Stimulated activated CD8-positive, alpha-beta memory T cell treated with anti-CD3 and anti-CD28 coated beads, Interleukin-7, amount 100 ng/mL, for 24 hours (primary cell): Measurements from ENCODE around the gene CHTOP.

ENCODE experiments used
- DNase-seq: peaks from one replicate; pipeline ENCODE4 v3.0.0-alpha.2; 2020; ENCODE audit warnings: low read depth

The CHTOP gene

GRCh38 chr1:153612755-153613331, 21.0 kb upstream of the CHTOP start, which contains the start of gene S100A16:
S100A16 (minus strand) TSS chr1:153613137; CDS start chr1:153608151, 4,986 bp downstream.
- DNase-seq, result no peak

GRCh38 chr1:153613406-153613805, 20.5 kb upstream of the CHTOP start:
- DNase-seq, result no peak

- DNase-seq, result no peak
These were observed 19.5 kb upstream of the CHTOP start for GRCh38 chr1:153614189-153614900.

GRCh38 chr1:153614906-153615305, 19.0 kb upstream of the CHTOP start:
- no peak for DNase-seq

- no peak for DNase-seq
These were observed 18.5 kb upstream of the CHTOP start for GRCh38 chr1:153615406-153615805.

- DNase-seq, result no peak
These were observed 17.5 kb upstream of the CHTOP start, which contains the start of gene S100A14 for GRCh38 chr1:153616144-153616916. S100A14 (minus strand) TSS chr1:153616325; CDS start chr1:153615858, 467 bp downstream.

DNA sequence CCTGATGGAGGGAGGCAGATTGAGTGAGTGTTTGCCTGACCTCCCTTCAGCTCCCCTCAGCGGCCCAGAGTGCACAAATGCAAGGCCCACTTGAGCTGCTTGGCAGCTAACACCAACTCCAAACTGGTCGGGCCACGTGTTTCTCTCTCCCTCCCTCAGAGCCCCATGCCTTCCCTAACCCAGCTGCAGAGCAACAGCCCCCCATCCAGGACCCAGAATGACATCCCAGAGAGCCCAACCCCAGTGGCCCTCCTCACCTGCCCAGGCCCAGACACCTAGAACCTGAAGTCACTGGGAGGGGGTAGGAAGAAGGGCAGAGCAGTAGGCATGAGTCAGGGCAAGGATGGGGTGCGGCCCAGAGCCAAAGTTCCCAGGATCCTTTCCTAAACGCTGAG, 17.0 kb upstream of the CHTOP start:
- no peak for DNase-seq

- DNase-seq, result no peak
These were observed 16.2 kb upstream of the CHTOP start for GRCh38 chr1:153617663-153618062.

DNA sequence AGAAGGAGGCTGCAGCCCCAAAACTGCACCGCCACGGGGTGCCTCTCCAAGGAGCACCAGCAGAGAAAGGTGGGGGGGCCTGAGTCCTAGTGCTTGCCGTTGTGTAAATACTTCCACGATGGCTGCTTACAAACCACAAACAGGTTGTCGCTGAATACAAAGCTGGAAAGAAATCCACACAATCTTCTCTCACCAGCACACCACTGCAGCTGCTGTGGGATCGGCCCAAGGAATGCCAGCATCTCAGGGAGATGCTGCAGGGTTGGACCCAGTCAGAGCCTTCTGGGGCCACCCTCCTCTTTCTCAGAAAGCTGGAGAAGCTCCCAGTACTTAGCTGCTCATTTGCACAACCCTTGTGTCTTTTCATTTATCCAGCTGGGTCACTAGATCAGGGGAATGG, 14.7 kb upstream of the CHTOP start:
- no peak for DNase-seq

- no peak for DNase-seq
These were observed 10.8 kb upstream of the CHTOP start for GRCh38 chr1:153623101-153623500.

GRCh38 chr1:153624965-153625611, 8.8 kb upstream of the CHTOP start:
- no peak for DNase-seq

- no peak for DNase-seq
These were observed 7.4 kb upstream of the CHTOP start for GRCh38 chr1:153626477-153626903.

DNA sequence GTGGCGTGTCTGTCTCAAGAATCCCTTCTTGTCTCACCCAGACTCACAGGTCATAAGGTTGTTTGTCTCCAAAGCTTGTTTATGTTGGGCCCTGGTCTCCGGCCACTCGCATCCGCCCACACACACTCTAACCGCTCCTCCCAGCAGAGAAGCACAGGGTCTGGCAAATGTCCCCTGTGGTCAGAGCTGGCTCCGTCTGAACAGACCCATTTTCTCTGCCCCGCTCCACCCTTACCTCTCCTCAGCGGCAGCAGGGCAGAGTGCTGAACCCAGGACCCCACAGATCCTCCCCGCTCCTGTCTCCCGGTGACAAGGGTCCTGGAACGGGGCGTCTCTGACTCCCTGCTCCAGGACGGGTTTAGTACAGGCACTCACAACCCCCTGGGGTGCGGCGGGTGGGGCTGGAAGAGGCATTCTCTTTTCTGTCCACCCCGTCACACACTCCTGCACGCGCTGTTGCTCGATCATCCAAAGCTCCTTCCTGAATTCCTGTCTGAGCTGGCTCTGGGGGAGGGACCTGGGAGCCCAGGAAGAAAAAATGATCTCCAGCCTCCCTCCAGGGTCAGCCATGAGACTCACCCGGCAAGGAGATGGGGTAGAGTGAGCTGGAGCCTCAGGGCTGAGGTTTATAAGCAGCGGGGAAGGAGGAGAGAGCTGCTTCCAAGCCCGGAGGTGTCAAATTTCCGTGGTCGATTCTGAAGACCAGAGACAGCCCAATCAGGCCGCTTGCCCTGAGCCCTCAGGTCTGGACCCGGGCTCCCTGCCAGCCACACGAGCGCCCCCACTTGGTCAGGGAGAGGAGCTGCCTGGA, 6.8 kb upstream of the CHTOP start, which contains the start of gene S100A13:
S100A13 (minus strand) TSS at position 602 of the 811 bp plus-strand sequence. CDS start 1,033 bp downstream, outside the sequence.
- DNase-seq, result no peak

- no peak for DNase-seq
These were observed 5.9 kb upstream of the CHTOP start, which contains the start of gene S100A1 for GRCh38 chr1:153627715-153628626. S100A1 (plus strand) TSS chr1:153628434; CDS start chr1:153630522, 2,088 bp downstream.

DNA sequence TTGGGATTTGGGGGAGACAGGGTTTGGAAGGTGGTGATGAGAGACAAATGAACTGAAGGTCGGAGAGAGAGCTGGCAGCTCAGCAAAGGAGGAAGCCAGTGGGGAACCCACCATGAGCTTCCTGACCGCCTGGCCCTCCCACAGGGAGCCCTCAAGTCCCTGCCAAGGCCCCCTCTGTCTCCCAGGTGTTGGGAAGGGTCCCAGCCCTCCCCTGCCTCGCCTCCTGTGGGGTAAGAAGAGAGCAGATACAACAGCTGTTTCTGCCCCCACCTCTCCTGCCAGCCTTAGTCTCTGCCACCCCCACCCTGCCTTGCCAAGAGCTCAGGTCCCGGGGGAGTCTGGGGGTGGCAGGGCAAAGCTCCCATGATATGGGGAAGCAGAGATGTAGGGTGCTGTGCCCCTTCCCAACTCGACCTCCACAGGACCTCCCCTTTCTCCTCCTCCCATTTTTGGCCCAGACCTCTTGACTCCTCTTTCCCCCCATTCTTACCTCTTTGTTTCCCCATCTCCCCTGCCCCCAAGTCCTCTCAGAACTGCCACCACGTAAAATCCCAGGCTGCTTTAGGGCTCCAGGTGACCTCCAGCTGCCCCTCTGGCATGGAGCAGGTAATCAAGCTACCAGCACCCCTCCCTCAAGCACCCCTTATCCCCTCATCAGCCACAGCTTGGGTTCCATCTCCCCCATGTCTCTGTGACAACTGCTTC, 5.1 kb upstream of the CHTOP start:
- no peak for DNase-seq

DNA sequence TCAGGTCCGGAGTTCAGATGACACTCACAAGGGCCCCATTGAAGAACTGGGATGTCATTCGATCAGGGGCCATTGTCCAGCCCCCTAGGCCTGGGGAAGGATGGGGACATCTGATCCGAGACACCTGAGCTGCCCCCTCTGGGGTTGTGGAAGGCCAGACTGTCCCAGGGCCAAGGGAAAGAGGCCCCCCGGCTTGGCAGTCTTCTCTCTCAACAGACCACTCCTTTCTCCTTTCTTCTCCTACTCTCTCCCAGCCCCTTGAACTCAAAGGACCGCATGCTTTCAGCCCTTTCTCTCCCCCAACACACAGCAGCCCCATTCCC, 4.6 kb upstream of the CHTOP start:
- DNase-seq, result no peak

DNA sequence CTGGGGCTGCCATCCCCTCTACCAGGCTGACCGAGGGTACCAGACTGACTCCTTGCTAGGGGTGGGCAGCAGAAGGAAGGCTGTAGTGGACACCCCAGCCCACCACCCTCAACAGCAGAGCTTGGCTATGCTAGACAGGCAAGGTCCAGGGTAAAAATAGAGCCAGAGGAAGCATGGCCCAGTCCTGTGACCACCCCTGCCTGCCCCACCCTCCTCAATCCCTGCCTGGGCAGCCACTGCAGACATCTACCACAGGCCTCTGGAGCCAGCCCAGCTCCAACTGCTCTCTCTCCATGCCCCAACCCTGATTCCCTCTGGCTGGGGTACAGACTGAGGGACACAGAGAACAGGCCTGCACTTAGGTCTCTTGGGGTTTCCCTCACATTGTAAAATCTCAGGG, 3.9 kb upstream of the CHTOP start:
- no peak for DNase-seq

- DNase-seq, result no peak
These were observed 3.5 kb upstream of the CHTOP start for GRCh38 chr1:153630384-153630783.
